Right lobe of liver (tissue), 4 donors: Measurements from ENCODE around the gene CFAP99.

Experiments used
- POLR2A ChIP-seq: fragments of 450-650 bp; IDR thresholded peaks from one replicate; pipeline ENCODE4 v1.6.1; 2017; ENCODE audit warnings: antibody characterized with exemption, mild to moderate bottlenecking
- TF ChIP-seq, protein P1 (sequence below), 4 donors: fragments of 200-600 bp in 3 of 4; fragments of 450-650 bp in 1 of 4; IDR thresholded peaks; one replicate each; pipeline versions ENCODE4 v1.5.1 to v1.8.0; 2016 to 2022; ENCODE audit warnings: antibody characterized with exemption in 4 of 4, mild to moderate bottlenecking in 2 of 4
- donor health status: DM: no; HTN: no; CAD: no.
- donor health status: DM: no; HTN: no; CAD: no.
- donor health status: DM: no; HTN: yes; CAD: no.

DNA sequence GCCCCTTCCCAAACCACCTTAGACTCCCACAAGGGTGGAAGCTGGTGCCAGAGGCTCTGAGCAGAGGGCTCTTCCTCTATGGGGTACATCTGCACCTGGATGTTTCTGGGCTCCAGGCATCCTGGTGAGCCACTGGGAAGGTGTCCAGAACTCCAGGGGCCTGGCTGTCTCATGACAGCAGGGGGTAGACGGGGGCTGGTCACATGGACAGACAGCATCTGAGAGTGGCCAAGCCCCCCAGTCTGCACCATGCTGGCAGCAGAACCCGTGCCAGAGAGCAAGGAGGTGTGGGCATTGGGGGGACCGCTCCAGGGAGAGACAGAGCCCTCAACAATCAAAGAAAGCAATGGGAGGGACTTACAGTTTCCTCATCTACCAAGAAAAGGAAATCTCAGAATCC, 39.9 kb upstream of the CFAP99 start:
- TF ChIP-seq, protein P1, sequence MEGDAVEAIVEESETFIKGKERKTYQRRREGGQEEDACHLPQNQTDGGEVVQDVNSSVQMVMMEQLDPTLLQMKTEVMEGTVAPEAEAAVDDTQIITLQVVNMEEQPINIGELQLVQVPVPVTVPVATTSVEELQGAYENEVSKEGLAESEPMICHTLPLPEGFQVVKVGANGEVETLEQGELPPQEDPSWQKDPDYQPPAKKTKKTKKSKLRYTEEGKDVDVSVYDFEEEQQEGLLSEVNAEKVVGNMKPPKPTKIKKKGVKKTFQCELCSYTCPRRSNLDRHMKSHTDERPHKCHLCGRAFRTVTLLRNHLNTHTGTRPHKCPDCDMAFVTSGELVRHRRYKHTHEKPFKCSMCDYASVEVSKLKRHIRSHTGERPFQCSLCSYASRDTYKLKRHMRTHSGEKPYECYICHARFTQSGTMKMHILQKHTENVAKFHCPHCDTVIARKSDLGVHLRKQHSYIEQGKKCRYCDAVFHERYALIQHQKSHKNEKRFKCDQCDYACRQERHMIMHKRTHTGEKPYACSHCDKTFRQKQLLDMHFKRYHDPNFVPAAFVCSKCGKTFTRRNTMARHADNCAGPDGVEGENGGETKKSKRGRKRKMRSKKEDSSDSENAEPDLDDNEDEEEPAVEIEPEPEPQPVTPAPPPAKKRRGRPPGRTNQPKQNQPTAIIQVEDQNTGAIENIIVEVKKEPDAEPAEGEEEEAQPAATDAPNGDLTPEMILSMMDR (IDR thresholded peaks at IDR 0.05): no peak
- TF ChIP-seq POLR2A: no peak
